DMS 273 (cell line): ENCODE results near the gene RTN4RL1.

Source experiments
- DNase-seq: peaks from one replicate; lab custom pipeline; 2025; ENCODE audit not compliant: unreplicated experiment; lab: John Stamatoyannopoulos, UW

The RTN4RL1 gene

DNA sequence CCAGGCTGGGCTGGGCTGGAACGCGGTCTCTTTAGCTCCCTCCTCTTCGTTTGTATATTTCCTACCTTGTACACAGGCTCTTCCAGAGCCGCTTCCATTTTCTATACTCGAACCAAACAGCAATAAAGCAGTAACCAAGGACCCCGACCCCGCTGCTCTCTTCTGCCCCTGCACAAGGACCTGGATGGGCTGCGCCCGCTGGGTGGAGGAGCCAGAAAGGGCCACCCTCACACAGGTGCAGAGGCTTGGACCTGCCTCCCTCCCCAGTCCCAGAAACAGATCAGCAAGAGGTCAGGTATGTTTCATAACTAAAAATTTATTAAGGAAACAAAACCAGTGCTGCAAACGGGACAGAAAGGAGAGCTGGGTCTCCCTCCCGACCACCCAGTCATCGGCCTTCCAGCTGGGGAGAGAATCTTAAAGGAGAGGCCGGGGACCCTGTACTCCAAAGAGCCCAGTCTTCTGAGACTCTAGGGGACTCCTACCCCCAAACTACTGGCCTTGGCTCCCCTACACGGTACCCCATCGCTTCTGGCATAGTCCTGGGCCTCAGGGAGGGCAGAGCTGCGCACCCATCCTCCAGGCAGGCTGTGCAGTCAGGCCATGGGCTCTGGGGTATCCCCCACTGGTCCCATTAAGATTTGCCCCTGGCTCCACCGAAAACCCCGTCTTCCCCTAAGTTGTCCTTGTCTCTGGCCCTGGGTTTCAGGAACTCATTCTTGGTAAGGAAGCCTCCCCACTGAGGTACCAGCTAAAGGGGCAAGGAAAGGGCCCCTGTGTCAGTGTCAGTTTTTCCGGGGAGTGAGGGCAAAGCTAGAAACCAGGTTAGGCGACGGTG is 34.6 kb upstream of the RTN4RL1 start:
- no peak for DNase-seq

- no peak for DNase-seq
Measured at GRCh38 chr17:2058586-2059546, 33.7 kb upstream of the RTN4RL1 start.

- DNase-seq = no peak
Measured at GRCh38 chr17:2057760-2058585, 32.8 kb upstream of the RTN4RL1 start.

- DNase-seq = no peak
Measured at GRCh38 chr17:2057175-2057759, 32.1 kb upstream of the RTN4RL1 start.

GRCh38 chr17:2056206-2057174 is 31.4 kb upstream of the RTN4RL1 start:
- DNase-seq = no peak

DNA sequence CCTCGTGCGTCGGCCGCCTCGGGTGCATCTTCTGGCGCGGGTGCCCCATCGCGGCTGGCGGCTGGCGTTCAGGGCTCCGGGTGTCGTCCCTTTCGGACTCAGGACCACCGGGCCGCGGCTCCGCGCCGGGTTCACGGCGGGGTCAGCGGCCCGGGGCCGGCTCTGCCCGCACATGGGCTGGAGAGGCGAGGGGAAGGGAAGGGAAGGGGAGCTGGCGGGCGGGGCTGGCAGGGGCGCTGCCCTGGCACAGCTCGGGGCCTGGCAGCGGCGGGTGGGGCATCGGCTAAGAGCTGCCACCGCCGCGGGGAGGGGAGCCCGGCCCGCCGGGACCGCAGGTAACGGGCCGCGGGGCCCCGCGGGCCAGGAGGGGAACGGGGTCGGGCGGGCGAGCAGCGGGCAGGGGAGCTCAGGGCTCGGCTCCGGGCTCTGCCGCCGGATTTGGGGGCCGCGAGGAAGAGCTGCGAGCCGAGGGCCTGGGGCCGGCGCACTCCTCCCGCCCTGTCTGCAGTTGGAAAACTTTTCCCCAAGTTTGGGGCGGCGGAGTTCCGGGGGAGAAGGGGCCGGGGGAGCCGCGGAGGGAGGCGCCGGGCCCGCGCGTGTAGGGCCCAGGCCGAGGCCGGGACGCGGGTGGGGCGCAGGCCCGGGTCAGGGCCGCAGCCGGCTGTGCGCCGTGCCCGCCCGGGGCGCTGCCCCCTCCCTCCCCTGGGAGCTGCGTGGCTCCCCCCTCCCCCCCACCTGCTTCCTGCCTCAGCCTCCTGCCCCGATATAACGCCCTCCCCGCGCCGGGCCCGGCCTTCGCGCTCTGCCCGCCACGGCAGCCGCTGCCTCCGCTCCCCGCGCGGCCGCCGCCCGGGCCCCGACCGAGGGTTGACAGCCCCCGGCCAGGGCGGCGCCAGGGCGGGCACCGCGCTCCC is 30.4 kb upstream of the RTN4RL1 start:
- DNase-seq = peak; percentile 61

GRCh38 chr17:2054512-2055291 is 29.6 kb upstream of the RTN4RL1 start, which contains the start of gene HIC1:
HIC1 (plus strand) TSS chr17:2055103; CDS start chr17:2056691, 1,588 bp downstream.
- DNase-seq = peak; percentile 86

DNA sequence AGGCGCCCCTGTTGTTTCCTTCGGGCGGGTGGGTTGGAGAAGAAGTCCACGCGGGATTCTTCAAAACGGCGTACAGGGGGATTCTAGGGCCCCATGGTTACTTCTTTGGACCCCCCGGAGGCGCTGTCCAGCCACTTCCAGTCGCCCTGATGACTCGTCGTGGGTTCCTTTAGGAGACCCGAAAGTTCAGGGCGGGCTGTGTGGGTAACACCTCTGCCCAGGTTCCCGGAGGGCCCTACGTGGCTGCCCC is 29.1 kb upstream of the RTN4RL1 start:
- no peak for DNase-seq

DNA sequence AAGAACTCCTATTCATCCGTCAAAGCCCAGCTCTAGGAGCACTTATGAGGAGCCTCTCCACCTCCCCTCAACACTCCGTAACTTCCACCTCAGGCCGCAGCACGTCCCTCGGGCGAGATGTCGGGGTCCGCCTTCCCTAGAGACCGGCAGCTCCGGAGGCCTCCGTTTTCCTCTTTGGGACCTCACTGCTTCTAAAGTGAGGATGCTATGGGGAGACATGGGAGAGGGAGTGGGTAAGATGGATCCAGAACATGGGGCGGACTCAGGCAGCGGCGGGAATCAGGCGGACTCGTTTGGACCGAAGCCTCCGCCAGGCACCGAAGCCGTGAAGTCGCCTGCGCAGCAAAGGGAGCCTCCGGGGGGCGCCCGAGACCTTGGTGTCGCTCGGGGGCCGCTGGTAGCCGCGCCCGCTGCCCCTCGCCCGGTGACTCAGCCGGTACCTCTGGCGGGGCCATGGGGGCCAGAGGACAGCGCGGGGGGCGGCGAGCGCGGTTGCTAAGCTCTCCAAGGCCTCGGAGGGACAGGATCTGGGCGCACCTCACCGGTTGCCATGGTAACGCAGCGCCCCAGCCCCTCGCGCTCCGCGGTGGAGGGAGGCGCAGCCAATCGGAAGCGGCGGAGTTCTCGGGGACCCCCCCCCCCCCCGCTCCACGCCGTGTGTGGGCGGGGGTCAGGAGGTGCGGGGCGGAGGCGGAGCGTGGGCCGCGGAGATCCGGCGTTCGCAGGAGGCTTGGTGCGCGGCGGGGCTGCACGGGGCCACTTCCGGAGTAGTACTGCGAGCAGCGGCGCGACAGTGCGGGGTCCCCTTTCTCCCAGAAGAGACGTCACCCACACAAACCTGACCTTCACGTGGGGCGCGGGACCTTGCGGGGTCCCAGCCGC is 28.5 kb upstream of the RTN4RL1 start:
- DNase-seq = peak; percentile 82

- peak; percentile 35 for DNase-seq
Measured at GRCh38 chr17:2051933-2052559, 26.9 kb upstream of the RTN4RL1 start.

- peak; percentile 66 for DNase-seq
Measured at GRCh38 chr17:2051061-2051932, 26.2 kb upstream of the RTN4RL1 start.

GRCh38 chr17:2050300-2051060 is 25.3 kb upstream of the RTN4RL1 start:
- DNase-seq = peak; percentile 78

DNA sequence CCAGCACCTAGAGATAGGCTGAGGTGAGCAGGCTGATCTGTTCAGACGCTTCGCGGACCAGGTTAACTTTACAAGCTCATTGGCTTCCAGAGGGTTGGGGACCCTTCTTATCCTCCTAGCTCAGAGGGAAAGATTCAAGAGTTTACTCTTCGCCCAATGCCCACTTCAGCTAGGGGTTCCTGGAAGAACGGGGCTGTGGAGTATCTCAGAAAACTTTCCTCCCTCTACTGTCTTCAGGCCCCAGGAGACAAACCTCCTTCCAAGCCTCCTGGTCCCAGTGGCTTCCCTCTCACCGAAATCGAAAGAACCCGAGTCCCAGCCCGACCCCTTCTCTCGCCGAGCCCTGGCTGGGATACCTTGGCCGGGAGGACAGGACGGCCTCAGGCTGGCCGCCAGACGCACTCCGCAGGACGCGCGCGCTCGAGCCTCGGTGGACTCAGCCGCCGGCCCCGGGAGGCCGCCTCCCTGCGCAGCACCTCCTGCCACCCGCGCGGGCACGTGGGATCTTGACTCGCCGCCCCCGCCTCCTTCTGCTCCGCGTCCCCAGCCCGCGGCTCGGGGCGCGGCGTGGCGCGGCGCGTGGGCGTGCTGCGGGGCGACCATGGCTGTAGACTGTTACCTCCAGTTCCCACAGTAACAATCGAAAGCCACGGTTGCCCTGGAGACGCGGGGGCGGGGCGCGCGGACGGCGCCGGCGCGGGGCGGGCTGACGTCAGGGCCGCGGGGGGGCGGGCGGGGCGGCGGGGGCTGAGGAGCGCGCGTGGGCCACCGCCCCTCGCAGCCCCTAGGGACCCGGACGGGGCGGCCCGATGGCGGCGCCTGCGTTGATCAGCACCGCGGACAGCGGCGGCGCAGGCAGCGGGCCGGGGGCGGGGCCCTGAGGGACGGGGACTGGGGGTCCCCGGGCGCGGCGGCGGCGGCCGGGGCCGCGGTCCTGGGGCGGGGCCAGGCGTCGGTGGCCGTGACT is 24.5 kb upstream of the RTN4RL1 start:
- DNase-seq = peak; percentile 84

DNA sequence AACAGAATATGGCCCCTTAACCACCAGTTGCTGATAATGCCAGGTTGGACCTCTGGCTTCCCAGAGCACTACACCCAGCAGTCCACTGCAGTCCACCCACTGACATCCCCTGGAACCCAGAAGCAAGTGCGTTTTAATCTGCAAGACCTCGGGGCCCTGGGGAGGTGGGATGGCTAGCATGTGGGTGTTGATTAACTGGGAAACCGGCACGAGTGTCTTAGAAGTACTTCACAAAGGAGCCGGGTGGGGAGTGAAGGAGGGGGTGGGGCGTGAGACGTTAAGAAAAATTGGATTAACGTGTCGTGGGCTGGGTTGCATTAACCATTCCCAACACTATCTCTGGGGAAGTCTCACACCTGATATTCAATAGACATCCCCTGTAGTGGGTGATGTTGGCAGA is 23.7 kb upstream of the RTN4RL1 start:
- DNase-seq = no peak
